ENCODE measurements around the gene GGA2.
A peak's percentile ranks its signal among the peaks of the same experiment; 100 is the strongest.
"Not testable (repeated sequence)": the region's sequence is repeated elsewhere in the genome, so short reads cannot be mapped to it uniquely, and the experiment has no call there.

Gene GGA2

DNA sequence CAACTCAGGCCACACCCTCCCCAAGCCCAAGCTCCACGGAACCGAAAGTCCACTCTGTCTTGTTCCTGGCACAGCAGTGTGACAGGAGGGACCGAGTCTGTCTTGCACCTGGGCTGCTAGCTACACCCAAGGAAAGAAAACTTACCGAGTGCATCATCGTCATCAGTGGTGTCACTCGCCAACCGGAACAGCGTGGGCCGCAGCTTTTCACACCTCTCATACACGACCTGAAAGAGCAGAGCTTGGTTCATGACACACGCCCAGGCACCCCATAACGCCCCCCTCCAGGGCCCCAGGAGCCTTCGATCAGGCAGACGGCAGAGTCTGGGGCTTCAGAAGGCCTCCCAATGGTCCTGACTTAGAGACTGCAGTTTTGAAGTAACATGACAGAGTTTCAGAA, 27.5 kb downstream of the GGA2 start:
- DNase-seq (ENCODE audit: insufficient read length) (no peak), FAIRE-seq (no peak)
- TF ChIP-seq POLR2AphosphoS5 (IDR thresholded peaks at IDR 0.05; ENCODE audit: low read depth, low read length) (no peak), TAF1 (IDR thresholded peaks at IDR 0.05; ENCODE audit: borderline replicate concordance, low read depth, low read length) (no peak), POLR2A (IDR thresholded peaks at IDR 0.05; ENCODE audit: low read depth, low read length) (no peak)

DNA sequence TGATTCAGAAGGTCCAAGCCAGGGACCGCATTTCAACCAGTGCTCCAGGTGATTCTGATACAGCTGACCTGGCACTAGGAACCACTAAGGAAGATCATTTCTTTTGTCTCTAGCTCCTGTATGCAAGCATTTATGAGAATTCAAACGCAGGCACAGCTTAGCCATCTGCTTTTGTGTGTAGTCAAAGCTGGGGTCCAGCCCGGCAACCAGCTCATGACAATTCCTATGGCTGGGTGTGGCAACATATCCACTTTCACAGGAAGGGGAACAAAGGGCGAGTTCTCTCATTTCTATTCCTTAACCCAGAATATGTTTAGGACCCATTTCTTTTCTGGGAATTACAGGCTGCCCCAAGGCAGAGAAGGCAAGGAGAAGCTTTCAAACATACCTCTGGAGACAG, 30.0 kb downstream of the GGA2 start:
- no peak for FAIRE-seq
- DNase-seq (ENCODE audit: insufficient read length), result no peak
- no peak for TF ChIP-seq POLR2A (IDR thresholded peaks at IDR 0.05; ENCODE audit: low read depth, low read length)
- no peak for TF ChIP-seq TAF1 (IDR thresholded peaks at IDR 0.05; ENCODE audit: borderline replicate concordance, low read depth, low read length)
- TF ChIP-seq POLR2AphosphoS5 (IDR thresholded peaks at IDR 0.05; ENCODE audit: low read depth, low read length), result no peak

DNA sequence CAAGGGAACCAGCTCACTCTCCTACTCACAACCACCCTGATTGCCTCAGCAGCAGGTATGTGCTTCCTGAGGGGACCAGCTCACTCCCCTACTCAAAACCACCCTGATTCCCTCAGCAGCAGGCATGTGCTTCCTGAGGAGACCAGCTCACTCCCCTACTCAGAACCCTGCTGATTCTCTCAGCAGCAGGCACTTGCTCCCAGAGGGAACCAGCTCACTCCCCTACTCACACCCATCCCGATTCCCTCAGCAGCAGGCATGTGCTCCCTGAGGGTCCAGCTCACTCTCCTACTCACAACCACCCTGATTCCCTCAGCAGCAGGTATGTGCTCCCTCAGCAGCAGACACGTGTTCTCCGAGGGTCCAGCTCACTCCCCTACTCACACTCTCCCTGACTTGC, 31.2 kb downstream of the GGA2 start:
- no peak for FAIRE-seq
- DNase-seq (ENCODE audit: insufficient read length), result no peak
- TF ChIP-seq TAF1 (IDR thresholded peaks at IDR 0.05; ENCODE audit: borderline replicate concordance, low read depth, low read length) (no peak), POLR2A (IDR thresholded peaks at IDR 0.05; ENCODE audit: low read depth, low read length) (no peak), POLR2AphosphoS5 (IDR thresholded peaks at IDR 0.05; ENCODE audit: low read depth, low read length) (no peak)

DNA sequence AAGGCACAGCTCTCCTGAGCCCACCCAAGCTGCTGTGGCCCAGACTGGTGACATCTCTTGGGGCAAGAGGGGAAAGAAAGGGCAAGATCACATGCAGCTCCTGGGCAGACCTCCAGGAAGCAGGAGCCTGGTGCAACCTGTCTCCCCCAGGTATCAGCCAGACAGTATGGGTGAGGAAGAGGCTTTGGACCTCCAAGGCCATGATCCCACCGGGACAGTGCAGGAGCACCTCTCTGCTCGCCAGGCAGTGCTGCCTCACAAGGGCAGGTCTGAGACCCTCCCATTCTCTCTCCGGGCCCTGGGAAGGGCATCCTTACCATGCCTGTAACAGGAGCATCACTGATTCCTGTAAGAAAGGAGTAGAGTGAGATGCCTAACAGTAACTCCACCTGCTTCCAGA, 31.7 kb downstream of the GGA2 start:
- FAIRE-seq, result no peak
- TF ChIP-seq POLR2A (IDR thresholded peaks at IDR 0.05; ENCODE audit: low read depth, low read length), result no peak
- TF ChIP-seq POLR2AphosphoS5 (IDR thresholded peaks at IDR 0.05; ENCODE audit: low read depth, low read length), result no peak
- no peak for TF ChIP-seq TAF1 (IDR thresholded peaks at IDR 0.05; ENCODE audit: borderline replicate concordance, low read depth, low read length)
- no peak for DNase-seq (ENCODE audit: insufficient read length)

DNA sequence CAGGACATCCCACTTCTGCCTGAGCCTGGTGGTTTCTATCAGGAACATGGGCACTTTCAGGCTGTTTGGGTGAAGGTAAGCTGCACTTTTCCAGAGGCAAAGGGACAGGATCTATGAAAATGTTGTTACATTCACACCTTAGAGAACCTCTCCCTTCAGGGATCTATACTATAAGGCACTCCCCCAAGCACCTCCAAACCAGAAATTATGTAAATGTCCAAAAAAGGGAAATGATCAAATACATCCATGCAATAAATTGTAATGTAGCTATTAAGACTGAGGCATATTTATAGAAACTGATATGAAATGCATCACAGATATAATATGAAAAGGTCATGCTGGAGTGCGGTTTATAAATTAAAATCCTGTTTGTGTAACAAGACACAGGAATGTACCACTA, 34.0 kb downstream of the GGA2 start:
- TF ChIP-seq POLR2AphosphoS5 (IDR thresholded peaks at IDR 0.05; ENCODE audit: low read depth, low read length) (no peak), POLR2A (IDR thresholded peaks at IDR 0.05; ENCODE audit: low read depth, low read length) (no peak), TAF1 (IDR thresholded peaks at IDR 0.05; ENCODE audit: borderline replicate concordance, low read depth, low read length) (no peak)
- FAIRE-seq (no peak), DNase-seq (ENCODE audit: insufficient read length) (no peak)

DNA sequence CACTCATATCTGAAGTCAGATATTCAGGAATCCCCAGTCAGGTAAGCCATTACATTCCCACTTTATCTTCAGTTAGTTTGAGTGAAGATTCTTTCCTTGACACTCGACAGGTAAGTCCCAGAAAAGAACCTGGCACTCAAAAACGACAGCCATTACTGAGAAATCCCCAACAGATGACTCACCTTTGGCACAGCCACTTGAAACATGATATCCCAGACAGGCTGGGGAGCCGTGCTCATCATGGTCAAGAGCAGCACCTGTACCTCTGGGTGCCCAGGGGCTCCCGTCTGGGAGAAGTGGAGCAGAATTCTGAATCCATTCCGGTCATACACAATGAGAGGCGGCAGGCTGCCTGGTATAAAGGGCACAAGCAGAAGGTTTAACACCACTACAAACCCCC, 40.5 kb downstream of the GGA2 start:
- DNase-seq (ENCODE audit: insufficient read length) (no peak), FAIRE-seq (no peak)
- TF ChIP-seq TAF1 (IDR thresholded peaks at IDR 0.05; ENCODE audit: borderline replicate concordance, low read depth, low read length), result no peak
- TF ChIP-seq POLR2A (IDR thresholded peaks at IDR 0.05; ENCODE audit: low read depth, low read length), result no peak
- no peak for TF ChIP-seq POLR2AphosphoS5 (IDR thresholded peaks at IDR 0.05; ENCODE audit: low read depth, low read length)

DNA sequence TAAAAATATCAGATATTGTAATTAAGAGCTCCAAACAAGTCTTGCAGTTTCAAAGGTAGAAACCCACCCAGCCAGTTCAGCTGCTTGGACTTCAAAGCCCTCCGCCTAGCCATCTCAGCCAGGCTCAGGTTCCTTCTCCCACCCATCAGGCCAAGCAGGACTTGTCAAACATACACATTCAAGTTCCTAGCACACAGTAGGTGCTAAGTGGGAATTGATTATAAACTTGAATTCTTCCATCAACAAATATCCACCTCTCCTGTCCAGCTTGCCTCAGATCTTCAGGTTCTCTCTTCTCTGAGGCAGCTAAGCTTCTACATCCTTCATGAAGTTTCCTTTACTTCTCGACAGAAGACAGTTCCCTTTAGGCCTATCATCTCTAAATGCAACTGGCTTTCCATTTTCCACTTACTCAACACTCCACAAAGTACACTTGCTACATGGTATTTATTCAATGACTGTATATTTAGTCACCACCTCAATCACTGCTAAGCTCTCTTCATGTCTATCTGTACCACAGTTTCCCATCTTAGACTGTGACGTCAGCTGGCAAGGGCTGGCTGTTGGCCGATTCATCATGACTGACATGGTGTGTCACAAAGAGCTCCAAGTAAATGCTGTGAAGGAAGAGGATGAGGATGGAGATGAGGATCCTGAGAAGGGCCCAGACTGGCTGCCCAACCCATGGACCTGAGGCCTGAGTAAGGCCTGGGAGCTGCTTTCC, 44.0 kb downstream of the GGA2 start:
- TF ChIP-seq POLR2A (IDR thresholded peaks at IDR 0.05; ENCODE audit: low read depth, low read length) (no peak), TAF1 (IDR thresholded peaks at IDR 0.05; ENCODE audit: borderline replicate concordance, low read depth, low read length) (no peak), POLR2AphosphoS5 (IDR thresholded peaks at IDR 0.05; ENCODE audit: low read depth, low read length) (no peak; the same call in 1 of the 2 replicates)
- DNase-seq (ENCODE audit: insufficient read length) (no peak), FAIRE-seq (no peak)

DNA sequence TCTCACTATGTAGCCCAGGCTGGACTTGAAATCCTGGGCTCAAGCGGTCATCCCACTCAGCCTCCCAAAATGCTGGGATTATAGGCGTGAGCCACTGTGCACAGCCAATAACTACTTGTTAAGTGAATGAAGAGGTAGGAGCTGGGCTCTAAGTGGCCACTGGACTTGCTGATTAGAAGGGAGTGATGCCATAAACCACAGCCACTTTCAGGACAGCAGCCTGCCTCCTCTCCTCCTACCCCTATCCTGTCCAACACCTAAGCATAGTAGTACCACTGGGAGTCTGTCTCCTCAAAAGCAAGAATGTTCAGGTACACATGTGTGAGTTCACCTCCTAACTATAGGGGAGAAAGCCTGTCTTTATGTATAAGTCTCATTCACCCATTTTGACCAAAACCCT, 45.1 kb downstream of the GGA2 start:
- TF ChIP-seq POLR2A (IDR thresholded peaks at IDR 0.05; ENCODE audit: low read depth, low read length) (no peak; the same call in 1 of the 2 replicates), POLR2AphosphoS5 (IDR thresholded peaks at IDR 0.05; ENCODE audit: low read depth, low read length) (peak; percentile 75; the same call in 1 of the 2 replicates), TAF1 (IDR thresholded peaks at IDR 0.05; ENCODE audit: borderline replicate concordance, low read depth, low read length) (no peak)
- no peak for DNase-seq (ENCODE audit: insufficient read length)
- no peak for FAIRE-seq

DNA sequence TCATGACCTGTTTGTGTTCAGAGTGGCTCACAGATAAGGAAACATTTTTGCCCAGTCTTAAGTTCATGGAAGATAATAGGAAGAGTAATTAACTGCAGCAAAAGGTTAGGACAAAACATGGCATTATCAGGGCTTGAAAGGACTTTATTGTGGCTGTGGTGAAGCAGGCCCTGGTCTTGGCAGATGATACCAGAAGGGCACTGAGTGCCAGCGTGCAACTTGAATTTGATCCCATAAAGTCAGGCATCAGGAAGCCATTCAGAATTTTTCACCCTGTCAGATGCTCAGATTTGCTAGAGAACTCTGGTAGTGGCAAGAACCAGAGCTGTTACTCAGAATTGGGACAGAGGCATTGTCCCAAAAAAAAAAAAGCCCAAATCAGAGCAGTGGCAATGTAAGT, 46.1 kb downstream of the GGA2 start:
- no peak for DNase-seq (ENCODE audit: insufficient read length)
- FAIRE-seq, result no peak
- no peak for TF ChIP-seq POLR2AphosphoS5 (IDR thresholded peaks at IDR 0.05; ENCODE audit: low read depth, low read length)
- no peak for TF ChIP-seq POLR2A (IDR thresholded peaks at IDR 0.05; ENCODE audit: low read depth, low read length)
- no peak for TF ChIP-seq TAF1 (IDR thresholded peaks at IDR 0.05; ENCODE audit: borderline replicate concordance, low read depth, low read length)

DNA sequence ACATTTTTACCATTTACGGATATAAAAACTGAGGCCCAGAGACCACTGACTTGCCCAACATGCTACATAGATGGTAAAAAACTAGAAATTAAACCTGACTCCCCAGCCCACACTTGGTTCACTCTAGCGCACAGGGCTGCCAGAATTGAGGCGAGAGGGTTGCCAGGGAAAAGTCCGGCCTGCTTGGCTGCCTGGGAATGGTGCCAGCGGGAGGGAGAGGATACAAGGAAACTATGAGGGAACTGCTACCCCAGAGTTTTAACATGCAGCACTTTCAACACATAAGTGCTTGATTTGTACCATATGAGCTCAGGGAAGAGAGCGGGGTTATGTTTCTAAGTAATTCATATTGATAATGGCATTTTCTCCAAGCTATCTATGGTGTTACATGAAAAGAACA, 47.3 kb downstream of the GGA2 start:
- FAIRE-seq; DNase-seq (ENCODE audit: insufficient read length): not testable (repeated sequence)

DNA sequence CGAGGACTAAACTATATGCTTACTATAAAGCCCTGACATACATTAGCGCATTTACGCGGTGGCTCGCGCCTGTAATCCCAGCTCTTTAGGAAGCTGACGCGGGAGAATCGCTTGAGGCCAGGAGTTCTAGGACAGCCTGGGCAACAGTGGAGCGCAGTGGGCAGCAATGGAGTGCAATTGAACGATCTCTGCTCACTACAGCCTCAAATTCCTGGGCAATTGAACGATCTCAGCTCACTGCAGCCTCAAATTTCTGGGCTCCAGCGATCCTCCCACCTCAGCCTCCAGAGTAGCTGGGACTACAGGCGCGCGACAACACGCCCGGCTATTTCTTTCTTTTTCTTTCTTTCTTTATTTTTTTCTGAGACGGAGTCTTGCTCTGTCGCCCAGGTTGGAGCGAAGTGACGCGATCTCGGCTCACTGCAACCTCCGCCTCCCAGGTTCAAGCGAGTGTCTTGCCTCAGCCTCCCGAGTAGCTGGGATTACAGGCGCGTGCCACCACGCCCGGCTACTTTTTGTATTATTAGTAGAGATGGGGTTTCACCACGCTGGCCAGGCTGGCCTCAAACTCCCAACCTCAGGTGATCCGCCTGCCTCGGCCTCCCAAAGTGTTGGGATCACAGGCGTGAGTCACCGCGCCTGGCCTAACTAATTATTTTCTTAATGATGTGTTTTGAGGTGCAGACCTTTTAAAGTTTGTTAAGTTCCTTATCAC, 56.8 kb downstream of the GGA2 start:
- DNase-seq (ENCODE audit: insufficient read length), result no peak
- no peak for FAIRE-seq
- no peak for TF ChIP-seq TAF1 (IDR thresholded peaks at IDR 0.05; ENCODE audit: borderline replicate concordance, low read depth, low read length)
- no peak for TF ChIP-seq POLR2A (IDR thresholded peaks at IDR 0.05; ENCODE audit: low read depth, low read length)
- no peak for TF ChIP-seq POLR2AphosphoS5 (IDR thresholded peaks at IDR 0.05; ENCODE audit: low read depth, low read length)
